ENCODE data around the gene SDF2L1.
"Not testable (repeated sequence)": the region's sequence is repeated elsewhere in the genome, so short reads cannot be mapped to it uniquely, and the experiment has no call there.

Gene SDF2L1

GRCh38 chr22:21661991-21662390 lies 19.9 kb downstream of the SDF2L1 start:
- DNase-seq (ENCODE audit: low read depth), result no peak

GRCh38 chr22:21663738-21664137 lies 21.6 kb downstream of the SDF2L1 start:
- no peak for DNase-seq (ENCODE audit: low read depth)

- DNase-seq (ENCODE audit: low read depth), result no peak
Observed at GRCh38 chr22:21665047-21665851, 23.1 kb downstream of the SDF2L1 start.

- DNase-seq (ENCODE audit: low read depth), result no peak
Observed at GRCh38 chr22:21666786-21667185, 24.7 kb downstream of the SDF2L1 start.

- no peak for DNase-seq (ENCODE audit: low read depth)
Observed at GRCh38 chr22:21669026-21669425, 26.9 kb downstream of the SDF2L1 start.

GRCh38 chr22:21672107-21672629 lies 30.1 kb downstream of the SDF2L1 start:
- DNase-seq (ENCODE audit: low read depth), result no peak

GRCh38 chr22:21673534-21674321 lies 31.6 kb downstream of the SDF2L1 start:
- DNase-seq (ENCODE audit: low read depth), result no peak

- no peak for DNase-seq (ENCODE audit: low read depth)
Observed at GRCh38 chr22:21674638-21675245, 32.6 kb downstream of the SDF2L1 start.

GRCh38 chr22:21677606-21678443 lies 35.7 kb downstream of the SDF2L1 start:
- no peak for DNase-seq (ENCODE audit: low read depth)

- not testable (repeated sequence) for DNase-seq (ENCODE audit: low read depth)
Observed at GRCh38 chr22:21678842-21679241, 36.7 kb downstream of the SDF2L1 start.

GRCh38 chr22:21679383-21679782 lies 37.3 kb downstream of the SDF2L1 start:
- DNase-seq (ENCODE audit: low read depth), result no peak

- DNase-seq (ENCODE audit: low read depth), result no peak
Observed at GRCh38 chr22:21680830-21681565, 38.9 kb downstream of the SDF2L1 start.

- DNase-seq (ENCODE audit: low read depth), result no peak
Observed at GRCh38 chr22:21681566-21682370, 39.7 kb downstream of the SDF2L1 start.

GRCh38 chr22:21682385-21683175 lies 40.5 kb downstream of the SDF2L1 start:
- no peak for DNase-seq (ENCODE audit: low read depth)

- no peak for DNase-seq (ENCODE audit: low read depth)
Observed at GRCh38 chr22:21683401-21683811, 41.3 kb downstream of the SDF2L1 start.

GRCh38 chr22:21684492-21685163 lies 42.5 kb downstream of the SDF2L1 start:
- no peak for DNase-seq (ENCODE audit: low read depth)

GRCh38 chr22:21685164-21685513 lies 43.0 kb downstream of the SDF2L1 start:
- no peak for DNase-seq (ENCODE audit: low read depth)

GRCh38 chr22:21686193-21686608 lies 44.1 kb downstream of the SDF2L1 start:
- DNase-seq (ENCODE audit: low read depth), result no peak
